B cell (primary cell): ENCODE measurements around the gene E2F6. TPM values are rescaled to one million over a fixed set of nuclear protein-coding genes. Genes with fewer than 3 reads are reported as not detected.

Experiments used
- ATAC-seq: fragments of 200-7000 bp; cut with Tn5 transposase; one replicate; pipeline ENCODE4 v1.10.0; 2021; ENCODE audit warnings: low read depth, mild to moderate bottlenecking, moderate number of reproducible peaks, moderate library complexity
- CTCF ChIA-PET: fragments of 350-600 bp; sonication (Branson Sonifier 250); formaldehyde crosslinking; loops from one replicate; lab custom pipeline; 2021; ENCODE audit warnings: antibody characterized with exemption, inconsistent platforms; lab: Charles Lee
- POLR2A ChIA-PET: fragments of 350-600 bp; sonication (Branson Sonifier 250); formaldehyde crosslinking; loops from one replicate; lab custom pipeline; 2021; ENCODE audit warnings: antibody characterized with exemption; lab: Charles Lee
- DNase-seq: peaks from one replicate; pipeline ENCODE4 v3.0.0; 2013
- H2AFZ ChIP-seq: 2 replicates; pipeline ENCODE4 v1.6.1; 2012; ENCODE audit warnings: mild to moderate bottlenecking, low read depth, low read length; ENCODE audit not compliant: insufficient read depth, poor library complexity, severe bottlenecking
- H3K27ac ChIP-seq, 2 donors: 1 replicate in 1 of 2; 2 replicates in 1 of 2; pipeline ENCODE4 v1.5.1; 2012 to 2013; ENCODE audit warnings: low read length in 2 of 2, mild to moderate bottlenecking in 2 of 2, moderate library complexity in 1 of 2
- H3K27me3 ChIP-seq, 4 experiments: fragments of 200-600 bp in 1 of 4; sonication (generic) in 1 of 4; replicated peaks in 1 of 4; 1 replicate in 2 of 4; 2 replicates in 2 of 4; pipeline versions ENCODE4 v1.6.1 to v1.7.0; 2013 to 2016; ENCODE audit warnings: low read length in 3 of 4, mild to moderate bottlenecking in 2 of 4, mixed read lengths in 1 of 4, moderate library complexity in 1 of 4; ENCODE audit not compliant: insufficient read depth in 4 of 4, control insufficient read depth in 3 of 4; ENCODE audit errors: control extremely low read depth in 1 of 4
- H3K36me3 ChIP-seq, 2 experiments: replicated peaks in 1 of 2; 1 replicate in 1 of 2; 2 replicates in 1 of 2; pipeline versions ENCODE4 v1.6.1 to v1.7.1; 2013; ENCODE audit warnings: low read length in 1 of 2; ENCODE audit not compliant: insufficient read depth in 2 of 2, control insufficient read depth in 1 of 2; ENCODE audit errors: control extremely low read depth in 1 of 2, extremely low read depth in 1 of 2
- H3K4me1 ChIP-seq, 2 donors: fragments of 200-600 bp in 1 of 2; sonication (generic) in 1 of 2; 1 replicate in 1 of 2; 2 replicates in 1 of 2; pipeline versions ENCODE4 v1.5.1 to v1.6.1; 2013 to 2017; ENCODE audit warnings: low read length in 2 of 2; ENCODE audit not compliant: control insufficient read depth in 2 of 2, insufficient read depth in 2 of 2
- H3K4me2 ChIP-seq: replicated peaks from 2 replicates; pipeline ENCODE3; 2012; ENCODE audit warnings: mild to moderate bottlenecking, low read depth, low read length; ENCODE audit not compliant: poor library complexity, severe bottlenecking
- H3K4me3 ChIP-seq, 5 experiments: fragments of 200-600 bp in 1 of 5; sonication (generic) in 1 of 5; 1 replicate in 3 of 5; 2 replicates in 2 of 5; pipeline versions ENCODE4 v1.5.1 to v1.7.0; 2011 to 2016; ENCODE audit warnings: low read length in 4 of 5, mild to moderate bottlenecking in 4 of 5, low read depth in 2 of 5, control low read depth in 1 of 5, moderate library complexity in 1 of 5; ENCODE audit not compliant: insufficient read depth in 1 of 5; ENCODE audit errors: control extremely low read depth in 1 of 5, extremely low read depth in 1 of 5
- H3K79me2 ChIP-seq: fragments of 200-600 bp; sonication (generic); one replicate; pipeline ENCODE4 v1.6.0; 2016; ENCODE audit warnings: low read length; ENCODE audit not compliant: control insufficient read depth, insufficient read depth
- H3K9ac ChIP-seq: fragments of 200-600 bp; sonication (generic); 2 replicates; pipeline ENCODE4 v1.6.1; 2017; ENCODE audit warnings: mild to moderate bottlenecking, low read length, moderate library complexity
- H3K9me3 ChIP-seq, 3 donors: one replicate each; pipeline versions ENCODE4 v1.6.1 to v1.7.1; 2013; ENCODE audit warnings: low read length in 2 of 3; ENCODE audit not compliant: control insufficient read depth in 2 of 3, insufficient read depth in 1 of 3; ENCODE audit errors: control extremely low read depth in 1 of 3
- H4K20me1 ChIP-seq: 2 replicates; pipeline ENCODE4 v1.6.0; 2012; ENCODE audit warnings: mild to moderate bottlenecking, low read length; ENCODE audit not compliant: insufficient read depth, control insufficient read depth, poor library complexity, severe bottlenecking
- H3K27ac Mint-ChIP-seq: one replicate; pipeline ENCODE4 v1.8.0; 2021; ENCODE audit warnings: mixed read lengths
- H3K27me3 Mint-ChIP-seq: one replicate; pipeline ENCODE4 v1.8.0; 2021; ENCODE audit warnings: mixed read lengths
- H3K4me1 Mint-ChIP-seq: one replicate; pipeline ENCODE4 v1.8.0; 2021; ENCODE audit warnings: mixed read lengths
- H3K4me3 Mint-ChIP-seq: one replicate; pipeline ENCODE4 v1.8.0; 2021; ENCODE audit warnings: mixed read lengths
- H3K9me3 Mint-ChIP-seq: one replicate; pipeline ENCODE4 v1.8.0; 2022; ENCODE audit warnings: mixed read lengths; ENCODE audit not compliant: insufficient read depth
- CTCF ChIP-seq: fragments of 200-600 bp; IDR thresholded peaks from one replicate; pipeline ENCODE4 v1.8.0; 2022; ENCODE audit warnings: antibody characterized with exemption, mild to moderate bottlenecking
- EZH2 ChIP-seq: IDR thresholded peaks from 2 replicates; pipeline ENCODE4 v1.6.1; 2012; ENCODE audit warnings: borderline replicate concordance, low read depth, mild to moderate bottlenecking, moderate library complexity, low read length; ENCODE audit not compliant: insufficient read depth, poor library complexity, severe bottlenecking
- WGBS: methylation state at CpG from one replicate; pipeline ENCODE4 v1.1.5; 2013; ENCODE audit warnings: missing lambda C conversion rate; ENCODE audit not compliant: insufficient coverage; 5-methylcytosine and 5-hydroxymethylcytosine counted together
- intact Hi-C: fragments of 100-400 bp; cut with micrococcal nuclease; formaldehyde crosslinking; loops from one replicate; pipeline ENCODE4 v1.10.0; 2022
- polyA plus RNA-seq: library from polyadenylated mRNA; depleted of rRNA; stranded (reverse); fragments of >200 nt; gene quantifications from 2 replicates; pipeline ENCODE4 v1.2.3, GENCODE V29; 2012
- total RNA-seq, 2 donors: library from RNA; stranded (reverse); fragments of 120-200 nt in 1 of 2; gene quantifications; 1 replicate in 1 of 2; 2 replicates in 1 of 2; pipeline versions ENCODE4 v1.2.3 to v1.2.4, GENCODE V29; 2013 to 2022

E2F6 gene
- total and polyA plus RNA-seq, 2 donors (not counting 1 experiment from before 2014, with no cell fraction given) = 2.0 to 10.0 TPM

- H3K27me3 Mint-ChIP-seq = peaks cover 39% of the 10 kb centered on the region
Observed at GRCh38 chr2:11488809-11489208, 22.8 kb upstream of the E2F6 start.

More at GRCh38 chr2:11488809-11489208, 22.8 kb upstream of the E2F6 start:
- WGBS = 42% methylated on average over 2 of the region's 3 CpGs
- Histone ChIP-seq H4K20me1 (no peaks in the 10 kb centered on the region), H3K4me3 (no peak overlapping the region), H3K27me3 (peaks cover 0 to 10% (median 6%) of the 10 kb centered on the region in 4 experiments), H3K9me3 (peaks cover 2 to 5% (median 2%) of the 10 kb centered on the region in 3 donors), H3K4me1 (no peaks in the 10 kb centered on the region), H3K79me2 (no peaks in the 10 kb centered on the region), H3K36me3 (no peaks in the 10 kb centered on the region), H2AFZ (no peak overlapping the region), H3K4me2 (no peak overlapping the region), H3K27ac (no peak overlapping the region), H3K9ac (no peak overlapping the region)
- ChIA-PET CTCF (no interaction called here), POLR2A (no interaction called here)
- DNase-seq (no peak), ATAC-seq (no peak)
- H3K9me3 Mint-ChIP-seq = peaks cover 3% of the 10 kb centered on the region
- TF ChIP-seq CTCF (no peak), EZH2 (no peak)
- intact Hi-C loops = no loop called here
- H3K4me1 Mint-ChIP-seq = peaks cover 2% of the 10 kb centered on the region
- no peak overlapping the region for H3K27ac Mint-ChIP-seq
- H3K4me3 Mint-ChIP-seq = no peak overlapping the region
